GM19467 (cell line): ENCODE data around the gene TTLL4.

ENCODE experiments used
- ATAC-seq: cut with Tn5 transposase; IDR thresholded peaks from one replicate; pipeline ENCODE4 v1.9.1; 2021; ENCODE audit warnings: mild to moderate bottlenecking, moderate library complexity; ENCODE audit not compliant: unreplicated experiment

TTLL4 gene

DNA sequence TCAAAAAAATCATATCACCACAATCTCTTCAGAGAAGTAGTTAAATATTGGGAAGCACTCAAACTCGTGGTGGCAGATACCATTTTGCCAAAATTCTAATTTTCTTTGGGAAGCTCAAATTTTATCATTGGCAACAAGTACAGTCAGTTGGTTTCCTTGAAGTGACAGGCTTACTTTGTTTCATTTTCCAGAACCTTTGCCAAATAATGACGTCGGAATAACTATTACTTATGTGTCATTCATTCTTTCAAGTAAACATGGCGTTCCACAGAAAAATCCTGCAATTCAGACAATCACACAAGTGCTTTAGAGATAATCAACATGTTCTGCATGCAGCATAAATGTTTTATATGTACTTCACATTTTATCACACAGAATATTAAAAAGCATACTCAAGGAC is 5.4 kb downstream of the TTLL4 start:
- ATAC-seq = no peak

DNA sequence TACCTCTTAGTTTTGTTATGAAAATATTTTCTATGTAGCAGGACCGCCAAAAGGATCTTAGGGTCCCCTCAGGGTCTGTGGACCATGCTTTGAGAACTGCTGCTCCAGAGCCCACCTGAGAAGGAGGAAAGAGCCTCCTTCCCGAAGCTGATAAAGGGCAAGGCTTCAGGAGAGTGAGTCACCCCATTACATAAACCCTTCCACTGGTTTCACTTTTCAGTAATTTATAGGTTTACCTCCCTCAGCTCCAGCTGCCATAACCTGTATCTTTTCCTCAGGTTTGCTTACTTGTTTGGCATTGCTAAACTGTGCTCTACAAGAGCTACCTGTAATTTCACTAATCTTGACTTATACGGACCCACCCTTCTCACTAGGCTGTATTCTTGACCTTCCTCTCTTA is 6.6 kb downstream of the TTLL4 start:
- no peak for ATAC-seq

DNA sequence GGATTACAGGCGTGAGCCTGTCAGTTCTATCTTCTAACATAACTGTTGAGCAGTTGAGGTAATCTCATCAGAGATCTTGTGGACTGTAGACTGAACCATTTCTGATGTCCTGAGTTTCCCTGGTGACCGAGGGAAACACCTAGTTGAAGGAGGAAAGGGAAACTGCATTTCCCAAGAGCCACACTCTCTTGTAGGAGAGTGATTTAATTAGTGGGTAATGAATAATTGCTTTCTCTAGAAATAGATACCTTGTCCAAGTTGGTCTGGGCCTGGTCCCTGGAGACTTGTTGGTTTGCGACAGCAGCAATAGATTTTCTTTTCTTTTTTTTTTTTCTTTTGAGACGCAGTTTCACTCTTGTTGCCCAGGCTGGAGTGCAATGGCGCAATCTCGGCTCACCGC is 7.4 kb downstream of the TTLL4 start:
- no peak for ATAC-seq

DNA sequence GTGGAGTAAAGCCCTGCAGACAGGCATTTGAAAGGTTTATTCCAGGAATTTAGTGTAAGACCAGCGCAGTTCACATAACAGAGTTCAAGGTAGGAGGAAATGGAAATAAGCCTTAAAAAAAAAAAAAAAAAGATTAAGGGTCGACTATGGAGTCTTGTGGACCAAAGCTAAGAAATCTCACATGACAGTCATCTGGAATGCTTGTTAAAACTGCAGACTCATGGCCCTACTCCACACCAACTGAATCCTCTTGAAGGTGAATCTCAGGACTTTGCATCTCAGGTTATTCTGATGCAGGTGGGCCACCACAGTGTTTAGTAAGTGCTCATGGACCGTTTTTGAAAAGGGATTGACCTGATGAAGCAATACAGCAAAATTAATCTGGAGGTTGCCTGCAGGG is 8.8 kb downstream of the TTLL4 start:
- ATAC-seq = no peak

DNA sequence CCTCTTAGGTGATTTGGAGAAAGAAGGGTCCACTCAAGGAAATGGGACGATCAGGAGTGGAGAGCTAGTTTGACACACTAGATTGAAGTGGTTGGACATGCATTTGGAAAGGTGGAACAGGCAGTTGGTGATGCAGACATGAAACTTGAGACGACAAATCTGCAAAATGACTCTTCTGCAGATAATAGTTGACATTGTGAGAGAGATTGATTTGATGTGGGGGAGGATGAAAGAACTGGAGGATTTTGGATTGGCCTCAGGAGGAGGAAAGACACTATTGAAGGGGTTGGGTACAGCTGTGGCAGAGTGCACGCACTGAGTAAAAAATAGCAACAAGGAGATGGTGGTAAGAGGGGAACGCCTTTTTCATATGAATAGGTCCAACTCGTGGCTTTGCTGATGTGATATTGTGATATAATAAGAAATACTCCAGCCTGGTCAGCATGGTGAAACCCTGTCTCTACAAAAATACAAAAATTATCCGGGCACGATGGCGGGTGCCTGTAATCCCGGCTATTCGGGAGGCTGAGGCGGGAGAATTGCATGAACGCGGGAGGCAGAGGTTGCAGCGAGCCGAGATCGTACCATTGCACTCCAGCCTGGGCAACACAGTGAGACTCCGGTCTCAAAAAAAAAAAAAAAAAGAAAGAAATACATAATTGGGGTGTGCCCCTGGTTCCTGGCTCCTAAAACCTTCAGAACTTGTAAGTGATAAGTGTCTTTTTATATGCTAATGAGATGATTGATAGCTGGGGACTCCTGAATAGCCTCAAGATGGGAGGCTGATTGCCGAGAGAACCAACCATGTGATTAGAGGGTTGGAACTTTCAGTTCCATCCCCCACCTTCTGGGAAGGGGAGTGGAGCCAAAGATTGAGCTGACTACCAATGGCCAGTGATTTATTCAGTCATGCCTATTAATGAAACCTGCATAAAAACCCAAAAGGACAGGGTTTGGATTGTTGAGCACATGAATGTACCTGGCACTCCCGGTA is 9.7 kb downstream of the TTLL4 start:
- no peak for ATAC-seq

DNA sequence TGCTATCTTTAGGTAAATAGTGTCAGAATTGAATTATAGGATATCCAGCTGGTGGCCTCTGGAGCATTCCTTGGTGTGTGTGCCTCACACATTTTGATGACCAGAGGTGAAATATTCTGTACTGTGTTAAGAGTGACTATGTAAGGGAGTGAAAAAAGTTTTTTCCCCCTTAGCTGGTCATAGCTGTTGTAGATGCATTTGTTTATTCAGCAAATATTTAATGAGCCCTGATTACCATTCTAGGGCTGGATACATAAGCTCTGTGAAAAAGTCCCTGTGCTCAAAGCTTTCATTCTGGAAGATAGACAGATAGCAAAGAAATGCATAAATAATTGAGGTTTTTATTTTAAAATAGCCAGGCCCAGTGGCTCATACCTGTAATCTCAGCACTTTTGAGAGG is 10.9 kb downstream of the TTLL4 start:
- ATAC-seq = no peak

DNA sequence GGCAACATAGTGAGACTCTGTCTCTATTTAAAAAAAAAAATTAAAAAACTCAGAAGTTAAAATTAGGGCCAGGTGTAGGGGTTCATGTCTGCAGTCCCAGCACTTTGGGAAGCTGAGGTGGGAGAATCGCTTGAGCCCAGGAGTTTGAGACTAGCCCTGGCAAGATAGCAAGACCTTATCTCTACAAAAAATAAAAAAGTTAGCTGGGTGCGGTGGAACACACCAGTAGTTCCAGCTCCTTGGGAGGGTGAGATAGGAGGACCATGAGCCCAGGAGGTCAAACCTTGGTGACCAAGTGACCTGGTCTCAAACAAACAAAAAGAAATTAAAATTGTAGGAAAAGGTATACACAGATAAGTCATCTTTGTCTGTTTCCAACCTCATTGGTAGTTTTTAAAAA is 11.3 kb downstream of the TTLL4 start:
- no peak for ATAC-seq

DNA sequence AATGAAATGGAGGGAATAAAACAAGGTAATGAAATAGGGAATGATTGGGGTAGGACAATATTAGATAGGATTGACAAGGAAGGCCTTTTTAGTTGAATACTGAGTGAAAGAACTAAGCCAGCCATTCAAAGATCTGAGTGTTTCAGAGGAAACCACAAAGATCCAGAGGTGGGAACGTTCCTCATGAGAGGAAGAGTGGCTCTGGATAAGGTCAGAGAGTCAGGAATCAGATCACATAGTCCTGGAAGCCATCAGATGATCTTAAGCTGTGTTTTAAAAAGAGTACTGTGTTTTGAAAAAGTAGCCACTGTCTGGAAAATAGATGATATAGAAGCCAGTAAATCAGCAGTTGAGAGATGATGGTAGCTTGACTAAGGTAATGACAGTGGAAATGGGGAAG is 11.8 kb downstream of the TTLL4 start:
- no peak for ATAC-seq

DNA sequence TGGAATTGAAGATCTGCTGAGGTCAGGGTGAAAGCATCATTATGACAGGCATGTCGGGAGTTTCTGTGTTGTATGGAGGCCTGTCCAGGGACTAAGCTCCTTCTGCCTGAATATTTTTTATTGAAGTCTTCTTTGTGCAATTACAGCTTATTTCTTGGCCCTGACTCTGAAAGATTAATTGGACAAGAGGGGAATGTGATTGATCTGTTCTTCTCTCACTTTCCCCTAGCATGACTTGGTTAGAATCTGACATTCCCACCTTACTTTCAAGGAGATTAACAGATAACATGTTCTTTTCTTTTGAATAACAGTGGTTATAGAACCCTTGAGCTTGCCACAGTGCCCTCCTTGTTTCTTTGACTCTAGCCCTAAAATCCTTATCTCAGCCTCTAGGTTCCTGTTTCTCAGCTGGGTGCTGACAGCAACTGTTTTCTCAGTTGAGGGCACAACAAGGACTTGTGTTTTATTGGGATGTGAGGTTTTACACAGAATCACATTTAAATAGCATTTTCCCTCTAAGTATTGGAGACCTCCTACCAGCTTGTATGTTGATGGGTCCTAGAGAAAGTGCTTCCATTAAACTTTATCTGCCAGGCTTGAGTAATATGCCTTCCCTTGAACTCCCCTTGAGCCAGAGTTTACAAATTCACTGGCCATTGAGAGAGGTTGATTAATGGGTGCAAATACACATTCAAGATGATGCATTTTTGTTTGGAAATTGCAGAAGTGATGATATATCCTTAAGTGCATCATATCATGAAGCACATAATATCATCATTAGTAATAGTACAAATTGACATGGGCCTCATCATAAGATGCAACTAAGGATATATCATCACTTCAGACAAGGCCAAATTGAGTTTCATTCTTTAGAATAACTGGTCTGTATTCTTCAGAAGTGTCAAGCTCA is 12.5 kb downstream of the TTLL4 start:
- no peak for ATAC-seq

DNA sequence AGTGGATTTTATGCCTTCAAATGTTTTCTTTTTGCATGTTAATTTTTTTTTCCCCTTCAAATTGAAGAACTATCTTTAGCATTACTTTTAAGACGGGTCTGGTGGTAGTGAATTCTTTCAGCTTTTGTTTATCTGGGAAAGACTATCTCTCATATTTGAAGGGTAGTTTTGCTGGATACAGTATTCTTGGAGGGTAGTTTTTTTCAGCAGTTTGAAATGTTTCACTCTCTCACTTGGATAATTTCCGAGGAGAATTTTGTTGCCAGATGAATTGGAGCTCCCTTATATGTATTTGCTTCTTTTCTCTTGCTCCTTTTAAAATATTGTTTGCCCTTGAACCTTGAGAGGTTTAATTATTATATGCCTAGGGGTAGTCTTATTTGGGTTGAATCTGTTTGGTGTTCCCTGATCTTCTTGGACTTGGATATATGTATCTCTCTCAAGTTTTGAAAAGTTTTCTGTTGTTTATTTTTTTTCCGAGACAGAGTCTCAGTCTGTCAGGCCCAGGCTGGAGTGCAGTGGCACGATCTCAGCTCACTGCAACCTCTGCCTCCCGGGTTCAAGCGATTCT is 15.5 kb downstream of the TTLL4 start:
- no peak for ATAC-seq

DNA sequence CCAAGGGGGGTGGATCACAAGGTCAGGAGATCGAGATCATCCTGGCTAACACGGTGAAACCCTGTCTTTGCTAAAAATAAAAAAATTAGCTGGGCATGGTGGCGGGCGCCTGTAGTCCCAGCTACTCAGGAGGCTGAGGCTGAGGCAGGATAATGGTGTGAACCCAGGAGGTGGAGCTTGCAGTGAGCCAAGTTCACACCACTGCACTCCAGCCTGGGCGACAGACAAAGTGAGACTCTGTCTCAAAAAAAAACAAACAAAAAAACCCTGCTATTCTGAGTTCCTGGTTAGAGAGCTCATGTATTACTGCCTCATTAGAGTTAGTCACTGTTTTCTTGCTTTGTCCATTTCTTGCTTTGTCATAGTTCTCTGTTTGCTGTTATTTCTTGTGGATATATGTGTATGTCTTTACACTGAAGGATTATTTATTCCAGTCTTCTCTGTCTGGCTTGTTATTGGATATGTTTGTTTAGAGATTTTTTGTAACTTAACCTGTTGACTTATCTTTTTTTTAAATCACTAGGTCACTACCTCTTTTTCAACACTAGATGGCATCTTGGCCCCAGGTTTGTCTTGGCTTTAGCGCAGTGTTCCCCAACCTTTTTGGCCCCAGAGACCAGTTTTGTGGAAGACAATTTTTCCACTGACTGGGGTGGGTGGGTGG is 17.0 kb downstream of the TTLL4 start:
- no peak for ATAC-seq

DNA sequence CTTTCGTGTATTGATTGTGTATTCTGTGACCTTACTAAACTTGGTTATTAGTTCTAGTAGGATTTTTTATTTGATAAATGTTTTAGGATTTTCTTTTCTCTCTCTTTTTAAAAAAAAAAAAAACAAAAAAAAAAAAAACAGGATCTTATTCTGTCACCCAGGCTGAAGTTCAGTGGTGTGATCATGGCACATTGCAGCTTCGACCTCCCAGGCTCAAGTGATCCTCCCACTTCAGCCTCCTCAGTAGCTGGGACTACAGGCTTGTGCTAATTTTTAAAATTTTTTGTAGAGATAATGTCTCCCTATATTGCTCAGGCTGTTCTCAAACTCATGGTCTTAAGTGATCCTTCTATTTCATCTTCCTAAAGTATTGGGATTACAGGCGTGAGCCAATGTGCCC is 19.0 kb downstream of the TTLL4 start:
- ATAC-seq = no peak

DNA sequence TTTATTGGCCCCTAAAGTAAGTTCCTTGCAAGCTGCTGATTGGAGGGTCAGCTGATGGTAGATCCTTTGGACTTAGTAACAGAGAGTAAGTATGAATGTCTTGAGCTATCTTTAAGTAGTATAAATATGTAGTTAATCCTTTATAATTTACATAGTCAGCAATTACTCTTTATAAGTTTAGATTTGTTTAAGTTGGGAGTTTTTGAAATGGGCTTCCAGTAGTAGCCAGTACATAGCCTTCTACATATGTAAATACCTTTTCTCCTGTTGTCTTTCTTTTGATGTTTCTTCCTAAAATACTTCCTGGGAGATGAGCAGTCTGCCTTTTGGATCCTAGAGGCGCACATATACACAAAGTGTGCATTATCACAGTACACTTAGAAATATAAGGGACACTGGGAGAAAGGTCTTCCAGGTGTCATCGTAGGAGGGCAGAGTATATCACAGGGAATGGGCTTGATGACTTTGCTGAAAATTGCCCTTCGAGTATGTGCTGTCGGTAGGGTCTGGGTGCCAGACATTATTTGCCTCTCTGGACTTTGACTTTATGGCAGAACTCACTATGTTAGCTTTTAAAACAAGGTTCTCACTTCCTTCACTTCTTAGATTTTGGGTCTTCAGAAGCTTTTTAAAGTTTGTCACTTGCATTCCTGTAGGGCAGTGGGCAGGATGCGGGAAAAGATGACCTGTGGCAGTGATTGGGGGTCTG is 21.6 kb downstream of the TTLL4 start:
- ATAC-seq = no peak

DNA sequence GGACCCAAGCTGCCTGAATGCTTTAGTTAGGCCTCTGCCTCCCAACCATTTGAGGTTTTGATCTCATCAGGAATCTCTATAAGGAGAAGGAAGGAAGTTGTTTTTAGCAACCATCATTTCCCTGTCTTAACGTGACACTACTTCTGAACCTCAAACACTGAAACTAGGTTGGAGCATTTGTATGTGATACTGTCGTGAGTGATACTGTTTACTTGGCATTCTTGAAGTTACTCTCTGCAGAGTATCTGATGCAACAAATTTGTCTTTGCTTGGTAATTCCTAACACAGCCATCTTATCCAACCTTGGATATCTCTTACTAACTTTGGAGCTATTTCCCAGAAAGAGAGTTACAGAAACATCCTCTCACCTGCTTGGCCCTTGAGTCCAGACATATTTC is 22.1 kb downstream of the TTLL4 start:
- ATAC-seq = no peak

DNA sequence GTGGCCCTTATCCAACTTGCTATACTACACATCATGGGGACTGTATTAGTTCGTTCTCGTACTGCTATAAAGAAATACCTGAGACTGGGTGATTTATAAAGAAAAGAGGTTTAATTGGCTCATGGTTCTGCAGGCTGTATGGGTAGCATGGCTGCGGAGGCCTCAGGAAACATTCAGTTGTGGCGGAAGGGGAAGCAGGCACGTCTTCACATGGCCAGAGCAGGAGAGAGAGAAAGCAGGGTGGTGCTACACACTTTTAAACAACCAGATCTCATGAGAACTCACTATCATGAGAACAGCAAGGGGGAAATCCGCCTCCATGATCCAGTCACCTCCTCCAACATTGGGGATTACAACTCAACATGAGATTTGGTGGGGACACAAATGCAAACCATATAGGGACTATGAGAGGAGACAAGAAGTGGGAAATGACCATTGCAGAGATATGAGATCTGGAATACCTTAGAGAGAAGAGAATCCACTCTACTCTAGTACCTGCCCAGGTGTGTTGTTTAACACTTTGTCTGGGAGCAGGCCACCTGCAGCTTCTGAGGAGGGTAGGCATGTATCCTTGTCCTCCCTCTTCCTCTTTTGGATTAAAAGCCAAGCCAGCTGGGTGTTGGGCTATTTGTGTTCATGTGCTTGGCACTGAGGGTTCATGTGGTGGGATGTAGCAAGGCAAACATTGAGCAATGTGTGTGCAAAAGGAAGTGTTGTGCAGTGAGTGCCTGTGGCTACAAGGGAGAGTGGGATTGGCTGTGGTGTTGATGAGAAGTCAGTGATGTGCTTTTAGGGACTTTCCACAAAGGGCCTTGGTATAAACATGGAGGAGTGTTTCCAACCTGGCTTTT is 22.8 kb downstream of the TTLL4 start:
- ATAC-seq = no peak

DNA sequence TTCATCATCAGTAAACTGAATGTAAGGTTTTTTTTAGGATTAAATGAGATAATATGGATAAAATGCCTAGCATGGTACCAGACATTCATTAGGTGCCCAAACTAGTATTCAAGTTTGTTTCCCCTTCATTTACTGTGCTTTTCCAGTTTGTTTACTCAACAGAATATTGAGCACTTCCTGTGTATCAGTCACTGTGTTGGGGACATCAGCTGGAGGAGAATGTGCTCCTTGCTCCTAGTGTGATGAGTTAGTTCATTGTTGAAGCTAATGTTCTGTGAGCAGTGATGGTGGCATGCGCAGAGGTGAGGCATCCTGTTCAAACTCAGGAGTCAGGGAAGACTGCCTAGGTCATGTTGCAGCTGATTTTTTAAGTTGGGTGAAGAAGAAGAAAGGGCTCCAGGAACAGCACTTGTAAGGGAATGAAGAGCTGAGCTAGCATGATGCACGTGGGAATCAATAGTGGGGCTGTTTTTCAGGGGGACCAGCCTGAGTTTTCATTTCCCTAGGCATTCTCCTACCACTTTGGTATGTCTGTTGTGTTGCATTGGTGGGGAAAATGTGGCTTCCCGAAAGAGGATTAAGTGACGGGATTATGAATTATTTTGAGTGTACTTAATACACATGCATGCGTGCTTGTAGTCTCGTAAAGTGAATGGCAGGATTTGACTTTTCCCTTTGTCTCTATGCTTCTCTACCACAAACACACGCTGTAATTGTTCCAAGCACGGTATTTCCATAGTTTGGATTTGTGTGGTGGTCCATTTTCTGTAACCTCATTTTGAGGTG is 23.7 kb downstream of the TTLL4 start:
- ATAC-seq = no peak

DNA sequence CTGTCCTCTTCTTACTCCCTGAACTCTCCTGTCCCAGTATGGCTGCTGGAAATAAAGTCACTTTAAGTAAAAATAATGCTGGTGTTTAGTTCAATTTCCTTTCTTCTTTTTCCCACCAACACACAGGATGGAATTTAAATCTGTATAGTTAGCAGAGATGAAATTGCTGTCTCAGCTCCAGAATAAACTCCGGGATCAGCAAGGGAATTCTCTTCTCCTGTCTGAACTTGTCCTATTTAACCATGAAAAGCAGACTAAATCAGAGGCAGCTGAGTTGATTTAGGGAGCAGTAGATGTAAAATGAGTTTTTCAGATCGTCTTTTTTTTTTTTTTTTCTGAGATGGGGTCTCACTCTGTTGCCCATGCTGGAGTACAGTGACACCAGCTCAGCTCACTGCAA is 25.9 kb downstream of the TTLL4 start:
- no peak for ATAC-seq

DNA sequence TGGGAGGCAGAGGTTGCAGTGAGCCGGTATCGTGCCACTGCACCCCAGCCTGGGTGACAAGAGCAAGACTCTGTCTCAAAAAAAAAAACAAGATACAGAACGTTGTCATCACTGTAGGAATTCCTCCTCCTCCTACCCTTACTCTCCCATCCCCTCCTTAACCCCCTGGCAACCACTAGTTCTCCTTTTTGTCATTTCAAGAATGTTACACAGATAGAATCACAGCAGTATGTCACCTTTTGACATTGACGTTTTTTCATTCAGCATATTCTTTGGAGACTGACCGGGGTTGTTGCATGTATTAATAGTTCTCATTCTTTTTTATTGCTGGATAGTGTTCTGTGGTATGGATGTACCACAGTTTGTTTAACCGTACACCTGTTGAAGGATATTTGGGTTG is 32.4 kb downstream of the TTLL4 start:
- no peak for ATAC-seq

DNA sequence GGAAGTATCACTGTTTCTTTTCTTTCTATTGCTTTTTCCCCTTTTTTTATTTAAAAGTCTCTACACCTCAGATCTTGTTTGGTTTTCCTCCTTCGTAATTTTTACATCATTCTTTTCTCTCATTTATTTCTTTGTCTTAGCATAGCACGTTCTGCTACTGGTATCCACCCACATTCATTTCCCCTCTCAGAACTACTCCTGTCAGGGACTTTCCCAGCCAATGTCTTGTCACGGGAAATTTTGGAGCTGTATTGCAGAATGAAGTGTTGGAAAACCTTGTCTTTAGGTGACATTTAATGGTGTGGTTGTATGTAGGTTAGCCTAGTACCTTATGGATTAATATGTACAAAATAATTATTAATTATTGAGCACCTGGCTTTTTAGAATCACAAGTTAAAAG is 34.0 kb downstream of the TTLL4 start:
- ATAC-seq = no peak
